ENCODE results near the gene C9orf78. TPM values are rescaled to one million over a fixed set of nuclear protein-coding genes. Genes with fewer than 3 reads are reported as not detected.
A peak's percentile ranks its signal among the peaks of the same experiment; 100 is the strongest.

Gene C9orf78
- total RNA-seq, 2 experiments from 2014 or later = 89.7 to 91.7 TPM

DNA sequence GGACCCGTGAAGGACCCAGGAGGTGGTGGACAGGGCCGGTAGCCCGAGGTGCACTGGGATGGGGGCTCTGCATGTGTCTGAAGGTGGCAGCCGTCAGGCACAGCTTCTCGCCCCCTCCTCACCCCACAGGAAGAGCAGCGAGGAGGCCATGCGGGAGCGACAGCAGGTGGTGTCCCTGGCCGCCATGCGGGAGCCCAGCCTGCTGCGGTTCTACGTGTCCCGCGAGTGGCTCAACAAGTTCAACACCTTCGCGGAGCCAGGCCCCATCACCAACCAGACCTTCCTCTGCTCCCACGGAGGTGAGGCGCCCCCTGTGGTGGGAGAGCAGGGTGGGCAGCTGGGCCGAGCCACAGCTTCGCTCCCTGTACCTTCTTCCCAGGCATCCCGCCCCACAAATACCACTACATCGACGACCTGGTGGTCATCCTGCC, 40.1 kb upstream of the C9orf78 start:
- POLR2A ChIA-PET = interaction anchor here (0.6 to 1.1 kb wide), 3 partner anchors 10 to 18 kb away, joined by 3 read pairs; no protein-coding TSS in a partner anchor
- Mint-ChIP-seq H3K36me3 (ENCODE audit: low read depth) (peaks cover 73% of the 10 kb centered on the region), H3K4me1 (ENCODE audit: low read depth) (peaks cover 59% of the 10 kb centered on the region), H3K4me3 (no peak overlapping the region), H3K27me3 (ENCODE audit: low read depth) (no peaks in the 10 kb centered on the region), H3K27ac (peak overlapping the region; percentile 42), H3K9me3 (ENCODE audit: insufficient read depth) (no peaks in the 10 kb centered on the region)
- CTCF ChIA-PET = interaction anchor here (0.9 kb wide), 1 partner anchor 37 kb away, joined by 3 read pairs; no protein-coding TSS in a partner anchor
- no peak for DNase-seq
- ATAC-seq = no peak

DNA sequence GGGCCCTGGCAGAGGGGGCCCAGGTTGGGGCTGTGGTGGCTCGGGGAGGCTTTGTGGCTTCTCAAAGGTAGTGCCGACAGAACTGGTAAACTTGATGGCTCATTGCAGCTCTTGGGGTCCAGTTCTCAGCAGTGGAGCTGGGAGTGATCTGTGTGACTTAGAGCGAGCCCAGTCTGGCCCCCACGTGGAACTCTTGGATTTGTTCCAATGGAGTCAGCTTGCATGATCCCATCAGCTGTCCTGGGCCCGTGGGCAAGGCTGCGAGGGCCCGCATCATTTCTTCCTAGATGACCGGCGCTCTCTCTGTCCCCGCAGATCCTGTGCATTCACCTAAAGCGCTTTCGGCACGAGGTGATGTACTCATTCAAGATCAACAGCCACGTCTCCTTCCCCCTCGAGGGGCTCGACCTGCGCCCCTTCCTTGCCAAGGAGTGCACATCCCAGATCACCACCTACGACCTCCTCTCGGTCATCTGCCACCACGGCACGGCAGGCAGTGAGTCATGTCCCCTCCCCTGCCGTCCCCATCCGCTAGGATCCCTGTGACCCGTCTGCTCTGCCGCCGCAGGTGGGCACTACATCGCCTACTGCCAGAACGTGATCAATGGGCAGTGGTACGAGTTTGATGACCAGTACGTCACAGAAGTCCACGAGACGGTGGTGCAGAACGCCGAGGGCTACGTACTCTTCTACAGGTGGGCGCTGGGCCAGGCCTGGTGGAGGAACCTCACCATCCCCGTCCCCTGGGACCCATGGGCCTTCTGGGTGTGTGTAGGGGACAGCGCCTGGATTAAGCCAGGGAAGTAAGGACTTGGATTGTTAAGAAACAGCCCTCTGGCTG, 39.4 kb upstream of the C9orf78 start:
- ChIA-PET CTCF (interaction anchor here (0.9 to 1.3 kb wide), 2 partner anchors 11 to 36 kb away, joined by 3 to 4 read pairs; no protein-coding TSS in a partner anchor), POLR2A (interaction anchor here (1.0 to 1.1 kb wide), 2 partner anchors 10 to 11 kb away, joined by 3 read pairs; no protein-coding TSS in a partner anchor)
- Mint-ChIP-seq H3K27me3 (ENCODE audit: low read depth) (no peaks in the 10 kb centered on the region), H3K27ac (peak overlapping the region; percentile 42), H3K4me3 (no peak overlapping the region), H3K36me3 (ENCODE audit: low read depth) (peaks cover 74% of the 10 kb centered on the region), H3K4me1 (ENCODE audit: low read depth) (peaks cover 64% of the 10 kb centered on the region), H3K9me3 (ENCODE audit: insufficient read depth) (no peaks in the 10 kb centered on the region)
- DNase-seq (no peak), ATAC-seq (no peak)

DNA sequence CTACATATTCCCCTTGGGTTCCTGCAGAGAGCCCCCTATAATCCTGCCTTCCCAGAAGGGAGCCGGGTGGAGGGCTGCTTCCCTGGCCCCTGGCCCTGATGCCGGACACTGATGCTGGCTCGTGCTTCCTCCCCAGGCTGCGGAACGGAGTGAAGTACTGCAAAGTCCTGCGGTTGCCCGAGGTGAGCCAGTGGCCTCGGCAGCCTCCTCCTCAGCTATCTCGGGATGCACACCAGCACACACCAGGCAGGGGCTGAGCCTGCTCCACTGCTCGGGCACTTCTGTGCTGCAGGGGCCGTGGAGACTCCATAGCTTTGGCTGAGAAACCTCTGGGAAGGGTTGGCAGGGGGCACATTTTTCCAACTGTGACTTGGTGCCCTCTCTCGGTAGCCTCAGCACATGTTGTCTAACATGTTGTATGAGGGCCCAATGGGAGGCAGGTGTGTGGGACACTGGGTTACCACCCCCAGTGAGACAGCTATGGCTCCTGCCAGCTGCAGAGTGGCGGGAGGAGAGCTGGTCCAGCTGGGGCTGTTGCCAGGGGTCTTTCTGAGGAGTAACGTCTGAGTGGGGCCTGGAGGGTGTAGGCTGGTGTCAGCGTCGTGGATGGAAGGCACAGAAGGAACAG, 38.6 kb upstream of the C9orf78 start:
- CTCF ChIA-PET = interaction anchor here (1.3 kb wide), 1 partner anchor 11 kb away, joined by 4 read pairs; no protein-coding TSS in a partner anchor
- DNase-seq = no peak
- Mint-ChIP-seq H3K4me1 (ENCODE audit: low read depth) (peaks cover 73% of the 10 kb centered on the region), H3K27ac (peak overlapping the region; percentile 81), H3K27me3 (ENCODE audit: low read depth) (no peaks in the 10 kb centered on the region), H3K36me3 (ENCODE audit: low read depth) (peaks cover 73% of the 10 kb centered on the region), H3K4me3 (no peak overlapping the region), H3K9me3 (ENCODE audit: insufficient read depth) (no peaks in the 10 kb centered on the region)
- no peak for ATAC-seq
- POLR2A ChIA-PET = interaction anchor here (1.1 kb wide), 1 partner anchor 12 kb away, joined by 3 read pairs; no protein-coding TSS in a partner anchor

DNA sequence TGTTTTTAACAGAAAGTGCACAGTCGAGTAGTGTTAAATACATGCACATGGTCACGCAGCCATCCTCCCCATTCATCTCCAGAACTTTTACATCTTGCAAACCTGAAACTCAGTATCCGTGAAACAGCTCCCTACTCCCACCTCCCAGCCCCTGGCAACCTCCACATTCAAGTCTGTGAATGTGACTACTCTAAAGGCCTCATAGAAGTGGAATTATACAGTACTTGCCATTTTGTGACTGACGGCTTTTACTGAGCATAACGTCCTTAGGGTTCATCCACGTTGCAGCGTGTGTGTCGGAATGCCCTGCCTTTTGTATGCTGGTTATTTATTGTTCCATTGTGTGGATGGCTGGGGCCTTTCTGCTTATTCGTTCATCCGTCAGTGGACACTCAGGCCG, 36.0 kb upstream of the C9orf78 start:
- CTCF ChIA-PET = interaction anchor here (1.0 to 1.5 kb wide), 2 partner anchors 8 to 144 kb away, joined by 3 to 4 read pairs; no protein-coding TSS in a partner anchor
- peaks cover 78% of the 10 kb centered on the region for H3K36me3 Mint-ChIP-seq (ENCODE audit: low read depth)
- peak overlapping the region; percentile 31 for H3K4me3 Mint-ChIP-seq
- no peak for DNase-seq
- H3K27me3 Mint-ChIP-seq (ENCODE audit: low read depth) = no peaks in the 10 kb centered on the region
- POLR2A ChIA-PET = interaction anchor here (9.0 kb wide), 1 partner anchor 16 kb away, joined by 126 read pairs; no protein-coding TSS in a partner anchor
- H3K27ac Mint-ChIP-seq = peak overlapping the region; percentile 95
- no peak for ATAC-seq
- H3K9me3 Mint-ChIP-seq (ENCODE audit: insufficient read depth) = no peaks in the 10 kb centered on the region
- H3K4me1 Mint-ChIP-seq (ENCODE audit: low read depth) = peaks cover 79% of the 10 kb centered on the region

DNA sequence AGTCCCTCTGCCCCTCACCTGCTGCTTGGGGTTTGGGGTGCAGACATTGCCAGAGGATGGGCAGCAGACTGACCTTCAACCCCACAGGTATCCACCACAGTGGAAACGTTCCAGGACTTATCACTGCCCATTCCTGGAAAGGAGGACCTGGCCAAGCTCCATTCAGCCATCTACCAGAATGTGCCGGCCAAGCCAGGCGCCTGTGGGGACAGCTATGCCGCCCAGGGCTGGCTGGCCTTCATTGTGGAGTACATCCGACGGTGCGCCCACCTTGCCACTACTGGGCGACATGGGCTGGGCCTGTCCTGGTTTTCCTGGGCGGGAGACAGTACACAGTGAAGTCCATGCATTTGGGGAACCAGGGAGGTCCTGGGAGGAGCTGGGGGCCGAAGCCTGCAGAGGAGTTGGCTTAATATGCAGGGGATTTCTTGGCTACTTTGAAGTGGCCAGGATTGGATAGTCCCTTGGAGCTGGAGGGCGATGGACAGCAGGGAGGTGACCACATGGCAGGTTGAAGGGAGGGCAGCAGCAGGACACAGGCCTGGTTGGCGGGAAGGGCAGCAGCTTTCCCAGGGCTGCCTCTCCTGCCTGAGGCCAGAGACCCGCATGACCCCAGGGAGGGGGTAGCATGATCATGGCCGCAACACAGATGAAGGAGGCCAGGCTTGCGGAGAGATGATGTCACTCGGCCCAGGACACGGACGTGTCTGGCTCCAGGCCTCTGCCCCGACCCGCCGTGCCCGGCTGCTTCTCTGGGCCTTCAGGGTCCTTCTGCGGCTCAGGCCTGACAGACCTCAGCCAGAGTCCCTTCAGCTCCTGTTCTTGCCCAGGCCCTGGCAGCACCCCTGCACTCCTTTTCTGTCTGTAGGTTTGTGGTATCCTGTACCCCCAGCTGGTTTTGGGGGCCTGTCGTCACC, 34.8 kb upstream of the C9orf78 start:
- Mint-ChIP-seq H3K36me3 (ENCODE audit: low read depth) (peaks cover 79% of the 10 kb centered on the region), H3K4me1 (ENCODE audit: low read depth) (peaks cover 84% of the 10 kb centered on the region), H3K4me3 (peak overlapping the region; percentile 67), H3K27ac (peak overlapping the region; percentile 95), H3K27me3 (ENCODE audit: low read depth) (no peaks in the 10 kb centered on the region), H3K9me3 (ENCODE audit: insufficient read depth) (no peaks in the 10 kb centered on the region)
- DNase-seq = no peak
- ChIA-PET POLR2A (interaction anchor here (0.8 to 9.0 kb wide), 10 partner anchors 9 to 63 kb away, joined by 3 to 126 read pairs (median 4); partner anchors contain the start of genes C9orf78 and USP20), CTCF (interaction anchor here (0.8 to 3.3 kb wide), 4 partner anchors 13 to 48 kb away, joined by 3 to 13 read pairs (median 4); no protein-coding TSS in a partner anchor)
- ATAC-seq = no peak

DNA sequence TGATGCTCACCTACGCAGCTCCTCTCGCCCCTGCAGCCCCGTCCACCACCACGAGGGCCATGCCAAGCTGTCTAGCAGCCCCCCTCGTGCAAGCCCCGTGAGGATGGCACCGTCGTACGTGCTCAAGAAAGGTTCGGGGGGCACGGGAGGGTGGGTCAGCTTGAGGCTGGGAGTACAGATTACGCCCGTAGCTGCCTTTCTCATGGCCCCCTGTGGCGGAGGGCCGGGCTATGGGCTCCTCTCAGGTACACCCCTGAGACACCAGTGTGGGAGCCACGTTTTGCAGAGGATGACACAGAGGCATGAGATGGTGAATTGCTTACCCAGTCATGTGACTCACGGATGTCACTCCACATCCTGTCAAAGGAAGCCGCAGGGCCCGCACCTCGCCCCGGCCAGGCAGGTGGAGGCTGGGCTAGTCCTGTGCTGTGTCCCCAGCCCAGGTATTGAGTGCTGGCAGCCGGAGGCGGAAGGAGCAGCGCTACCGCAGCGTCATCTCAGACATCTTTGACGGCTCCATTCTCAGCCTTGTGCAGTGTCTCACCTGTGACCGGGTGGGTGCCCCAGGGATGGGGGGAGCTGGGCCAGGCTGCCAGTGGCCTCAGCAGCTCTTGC, 33.9 kb upstream of the C9orf78 start:
- peak; percentile 96 for DNase-seq
- POLR2A ChIA-PET = interaction anchor here (0.9 to 9.0 kb wide), 12 partner anchors 8 to 174 kb away, joined by 3 to 126 read pairs (median 4); partner anchors contain the start of genes C9orf78, FNBP1 and USP20
- Mint-ChIP-seq H3K27ac (peak overlapping the region; percentile 95), H3K9me3 (ENCODE audit: insufficient read depth) (no peaks in the 10 kb centered on the region), H3K27me3 (ENCODE audit: low read depth) (no peaks in the 10 kb centered on the region), H3K4me1 (ENCODE audit: low read depth) (peaks cover 84% of the 10 kb centered on the region), H3K4me3 (peak overlapping the region; percentile 67), H3K36me3 (ENCODE audit: low read depth) (peaks cover 74% of the 10 kb centered on the region)
- CTCF ChIA-PET = interaction anchor here (0.8 to 3.3 kb wide), 4 partner anchors 14 to 47 kb away, joined by 3 to 13 read pairs (median 4); no protein-coding TSS in a partner anchor
- peak; percentile 85 for ATAC-seq

DNA sequence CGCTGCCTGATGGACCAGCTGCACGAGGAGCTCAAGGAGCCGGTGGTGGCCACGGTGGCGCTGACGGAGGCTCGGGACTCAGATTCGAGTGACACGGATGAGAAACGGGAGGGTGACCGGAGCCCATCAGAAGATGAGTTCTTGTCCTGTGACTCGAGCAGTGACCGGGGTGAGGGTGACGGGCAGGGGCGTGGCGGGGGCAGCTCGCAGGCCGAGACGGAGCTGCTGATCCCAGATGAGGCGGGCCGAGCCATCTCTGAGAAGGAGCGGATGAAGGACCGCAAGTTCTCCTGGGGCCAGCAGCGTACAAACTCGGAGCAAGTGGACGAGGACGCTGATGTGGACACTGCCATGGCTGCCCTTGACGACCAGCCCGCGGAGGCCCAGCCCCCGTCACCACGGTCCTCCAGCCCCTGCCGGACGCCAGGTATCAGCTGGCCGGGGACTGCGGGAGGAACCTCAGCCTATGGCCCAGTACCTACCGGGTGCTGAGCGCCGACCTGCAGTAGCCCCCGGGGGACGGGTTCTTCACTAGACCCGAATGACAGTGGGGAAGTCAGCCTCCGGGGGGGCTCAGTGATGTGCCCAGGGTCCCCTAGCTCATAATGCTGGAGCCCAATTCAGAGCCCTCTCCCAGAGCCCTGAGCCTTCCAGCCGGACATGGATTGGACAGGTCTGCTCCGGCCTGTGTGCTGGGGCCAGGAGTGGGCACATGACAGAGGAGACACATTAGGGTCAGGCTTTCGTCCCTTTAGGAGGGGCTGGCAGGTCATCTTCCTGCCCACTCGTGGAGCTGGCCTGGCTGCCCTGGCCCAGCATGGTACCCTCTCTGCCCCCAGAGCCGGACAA, 33.2 kb upstream of the C9orf78 start:
- DNase-seq (no peak), ATAC-seq (no peak)
- Mint-ChIP-seq H3K36me3 (ENCODE audit: low read depth) (peaks cover 74% of the 10 kb centered on the region), H3K27me3 (ENCODE audit: low read depth) (no peaks in the 10 kb centered on the region), H3K4me3 (peak overlapping the region; percentile 67), H3K4me1 (ENCODE audit: low read depth) (peaks cover 86% of the 10 kb centered on the region), H3K27ac (peak overlapping the region; percentile 95), H3K9me3 (ENCODE audit: insufficient read depth) (no peaks in the 10 kb centered on the region)
- ChIA-PET CTCF (interaction anchor here (0.7 to 3.3 kb wide), 3 partner anchors 17 to 32 kb away, joined by 3 to 13 read pairs (median 4); no protein-coding TSS in a partner anchor), POLR2A (interaction anchor here (0.9 to 9.0 kb wide), 9 partner anchors 8 to 175 kb away, joined by 3 to 126 read pairs (median 5); partner anchors contain the start of genes C9orf78, FNBP1 and USP20)

DNA sequence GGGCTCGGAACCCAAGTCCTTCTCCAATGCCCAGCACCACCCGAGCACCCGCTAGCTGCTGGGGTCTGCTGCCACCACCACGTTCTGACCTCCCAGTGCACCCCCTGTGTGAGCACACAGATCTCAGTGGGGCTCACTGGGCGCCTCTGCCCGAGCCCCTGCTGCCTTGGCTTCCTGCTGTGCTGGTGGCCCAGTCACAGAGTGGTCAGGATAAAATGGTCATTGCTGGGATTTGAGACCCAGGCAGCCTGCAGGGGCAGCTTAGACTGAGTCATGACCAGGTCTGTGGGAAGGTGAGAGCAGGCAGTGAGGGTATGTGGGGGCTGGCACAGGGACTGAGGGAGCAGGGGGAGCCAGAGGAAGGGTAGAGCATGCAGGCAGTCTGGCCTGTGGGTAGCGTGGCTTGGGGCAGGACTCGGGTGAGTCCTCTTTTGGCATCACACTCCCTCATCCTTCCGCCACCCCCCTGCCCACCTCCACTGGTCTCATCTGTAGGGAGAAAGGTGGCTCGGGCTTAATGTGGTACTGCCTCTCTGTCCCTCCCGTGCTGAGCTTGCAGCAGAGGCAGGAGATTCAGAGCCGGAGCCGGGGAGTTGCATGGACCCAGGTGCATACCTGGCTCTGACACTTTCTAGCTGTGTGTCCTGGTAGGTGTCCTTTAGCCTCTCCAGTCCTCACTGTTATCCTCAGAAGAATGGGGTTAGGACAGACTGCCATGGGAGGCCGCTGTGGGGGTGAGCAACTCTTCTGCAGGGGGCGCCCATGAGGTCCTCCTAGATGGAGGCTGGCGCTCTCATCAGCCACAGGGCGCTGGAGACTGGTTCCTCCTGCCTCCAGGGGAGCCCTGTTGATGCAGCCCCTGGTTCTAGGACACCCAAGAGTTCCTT, 32.3 kb upstream of the C9orf78 start:
- Mint-ChIP-seq H3K4me3 (peak overlapping the region; percentile 51), H3K27ac (peak overlapping the region; percentile 92), H3K27me3 (ENCODE audit: low read depth) (no peaks in the 10 kb centered on the region), H3K4me1 (ENCODE audit: low read depth) (peaks cover 91% of the 10 kb centered on the region), H3K9me3 (ENCODE audit: insufficient read depth) (no peaks in the 10 kb centered on the region), H3K36me3 (ENCODE audit: low read depth) (peaks cover 72% of the 10 kb centered on the region)
- DNase-seq (peak; percentile 56), ATAC-seq (no peak)
- ChIA-PET POLR2A (interaction anchor here (1.2 to 9.0 kb wide), 4 partner anchors 20 to 172 kb away, joined by 5 to 126 read pairs (median 18); partner anchors contain the start of genes C9orf78 and USP20), CTCF (interaction anchor here (0.7 to 3.3 kb wide), 3 partner anchors 18 to 31 kb away, joined by 3 to 13 read pairs (median 4); no protein-coding TSS in a partner anchor)
